Heart right ventricle (tissue), 16 donors: ENCODE measurements around the gene RASGRP4. TPM values are rescaled to one million over a fixed set of nuclear protein-coding genes. Genes with fewer than 3 reads are reported as not detected.

Experiments used
- ATAC-seq, 8 donors: fragments of 200-7000 bp; cut with Tn5 transposase; one replicate each; pipeline ENCODE4 v1.9.1; 2020; ENCODE audit warnings: mild to moderate bottlenecking in 8 of 8, moderate library complexity in 8 of 8, moderate number of reproducible peaks in 1 of 8
- DNase-seq, 2 donors: peaks; one replicate each; pipeline ENCODE4 v3.0.0-alpha.2; 2020
- H3K27ac ChIP-seq, 10 donors: fragments of 200-600 bp; sonication (generic) in 2 of 10; one replicate each; pipeline versions ENCODE4 v1.5.0 to v1.8.0; 2020 to 2022; ENCODE audit warnings: mild to moderate bottlenecking in 3 of 10
- H3K27me3 ChIP-seq, 7 donors: fragments of 200-600 bp; one replicate each; pipeline ENCODE4 v1.8.0; 2021 to 2022; ENCODE audit warnings: mild to moderate bottlenecking in 2 of 7
- H3K36me3 ChIP-seq, 9 donors: fragments of 200-600 bp; sonication (generic) in 1 of 9; one replicate each; pipeline versions ENCODE4 v1.5.0 to v1.8.0; 2020 to 2022; ENCODE audit warnings: mild to moderate bottlenecking in 2 of 9
- H3K4me1 ChIP-seq, 9 donors: fragments of 200-600 bp; sonication (generic) in 1 of 9; one replicate each; pipeline versions ENCODE4 v1.5.0 to v1.8.0; 2020 to 2022; ENCODE audit warnings: mild to moderate bottlenecking in 4 of 9
- H3K4me3 ChIP-seq, 10 donors: fragments of 200-600 bp; sonication (generic) in 2 of 10; one replicate each; pipeline versions ENCODE4 v1.5.0 to v1.8.0; 2020 to 2022; ENCODE audit warnings: mild to moderate bottlenecking in 7 of 10, moderate library complexity in 2 of 10
- H3K9me3 ChIP-seq, 11 donors: fragments of 200-600 bp in 10 of 11; sonication (generic) in 2 of 11; one replicate each; pipeline versions ENCODE4 v1.5.0 to v1.8.0; 2013 to 2022; ENCODE audit warnings: mild to moderate bottlenecking in 2 of 11, control low read depth in 1 of 11, moderate library complexity in 1 of 11
- CTCF ChIP-seq, 9 donors: fragments of 200-600 bp; sonication (generic) in 2 of 9; IDR thresholded peaks; one replicate each; pipeline versions ENCODE4 v1.5.0 to v1.8.0; 2021 to 2022; ENCODE audit warnings: antibody characterized with exemption in 9 of 9, mild to moderate bottlenecking in 5 of 9, moderate library complexity in 1 of 9
- WGBS, 2 donors: extraction: QIAGEN DNeasy Blood & Tissue Kit; methylation state at CpG; one replicate each; pipeline ENCODE4 v1.1.7; 2013; ENCODE audit warnings: inconsistent platforms in 1 of 2; 5-methylcytosine and 5-hydroxymethylcytosine counted together
- intact Hi-C, 10 donors: fragments of 100-400 bp; cut with DNase I; formaldehyde crosslinking; loops; one replicate each; pipeline versions ENCODE4 v1.11.1 to v1.14.2; 2022
- polyA plus RNA-seq, 2 donors: library from polyadenylated mRNA; stranded (reverse); fragments of 200-250 nt; gene quantifications; one replicate each; pipeline ENCODE4 v1.2.3, GENCODE V29; 2013
- total RNA-seq, 10 donors: library from RNA; stranded (reverse); fragmentation: NEBNext Ultra II Directional in 3 of 10; extraction: Animal tissue kit (Norgen Biotek cat#: 25700) in 3 of 10; gene quantifications; one replicate each; pipeline versions ENCODE4 v1.2.1 to v1.2.4, GENCODE V29; 2021 to 2023
- donor health status: Arrhythmogenic right ventricular cardiomyopathy.
- donor health status: ischemic (EF 13 %, LVEDD 7.1; RV severe dilation, severe dysfunction).
- donor health status: healthy with polysubstance abuse.
- donor health status: DM: no; HTN: yes; CAD: no.
- donor health status: DM: no; HTN: no; CAD: no.
- donor health status: ischemic (EF 25% LVEDD 6.9; RV normal size, moderate dysfunction).
- donor health status: ischemic (EF 25% LVEDD 5.7; RV mildly dilated, moderate dysfunction).
- donor health status: healthy.
- donor health status: DM: yes; HTN: yes; CAD: no.
- donor health status: Ischemic cardiomyopathy.
- donor health status: ischemic (EF 35%, LVEDD 5.7; RV mildly dilated, moderate dysfunction).
- donor health status: nonischemic (EF 11% LVEDD 7.7; RV severe dilation, severe dysfunction).
- donor health status: DM: yes; HTN: yes; CAD: no.
- donor health status: PGD.
- donor health status: ischemic (EF 29% LVEDD 5.4; RV normal size, mild dysfunction).
- donor health status: nonischemic (EF 23%, LVEDD 6.1; RV moderate dilation, normal function).

The RASGRP4 gene
- total and polyA plus RNA-seq, 12 donors, result 0.42 to 3.5 (median 0.91) TPM

GRCh38 chr19:38457202-38457601 is 31.2 kb upstream of the RASGRP4 start:
- no peak for ATAC-seq
- intact Hi-C loops, result no loop called here
- H3K9me3 ChIP-seq, result no peaks in the 10 kb centered on the region

GRCh38 chr19:38455031-38455430 is 29.0 kb upstream of the RASGRP4 start:
- ATAC-seq, result no peak
- H3K4me1 ChIP-seq, result no peaks in the 10 kb centered on the region
- H3K4me3 ChIP-seq, result no peak overlapping the region
- 30 to 48% methylated on average over 4 of the region's 4 CpGs for WGBS, 2 donors
- no peak overlapping the region for H3K27ac ChIP-seq
- DNase-seq, result no peak
- no peaks in the 10 kb centered on the region for H3K36me3 ChIP-seq
- intact Hi-C loops, result no loop called here
- no peaks in the 10 kb centered on the region for H3K9me3 ChIP-seq
- H3K27me3 ChIP-seq, result peaks cover 0 to 7% (median 0%) of the 10 kb centered on the region in 7 donors
- TF ChIP-seq CTCF (IDR thresholded peaks at IDR 0.05), result no peak

More at GRCh38 chr19:38457202-38457601, 31.2 kb upstream of the RASGRP4 start:
- Histone ChIP-seq H3K4me1 (no peaks in the 10 kb centered on the region), H3K36me3 (no peaks in the 10 kb centered on the region), H3K4me3 (no peak overlapping the region), H3K27me3 (peaks cover 0 to 18% (median 4%) of the 10 kb centered on the region in 7 donors), H3K27ac (no peak overlapping the region)
- no peak for TF ChIP-seq CTCF (IDR thresholded peaks at IDR 0.05)
- WGBS, 2 donors, result 50 to 54% methylated on average over 5 of the region's 5 CpGs
- no peak for DNase-seq

- no peak overlapping the region for H3K4me3 ChIP-seq
- 69 to 70% methylated on average over 3 of the region's 3 CpGs for WGBS, 2 donors
- H3K27me3 ChIP-seq, result no peaks in the 10 kb centered on the region
- H3K4me1 ChIP-seq, result no peaks in the 10 kb centered on the region
- intact Hi-C loops, result no loop called here
- H3K36me3 ChIP-seq, result no peaks in the 10 kb centered on the region
- no peak for TF ChIP-seq CTCF (IDR thresholded peaks at IDR 0.05)
- H3K27ac ChIP-seq, result no peak overlapping the region
- ATAC-seq (no peak), DNase-seq (no peak)
- no peaks in the 10 kb centered on the region for H3K9me3 ChIP-seq
Observed at GRCh38 chr19:38453596-38453995, 27.6 kb upstream of the RASGRP4 start.

GRCh38 chr19:38452430-38453366 is 26.7 kb upstream of the RASGRP4 start:
- H3K27ac ChIP-seq, result no peak overlapping the region
- intact Hi-C loops, result no loop called here
- no peak overlapping the region for H3K4me3 ChIP-seq
- 58 to 68% methylated on average over 45 of the region's 45 CpGs for whole genome bisulfite sequencing, 2 donors
- ATAC-seq (peak in 1 of 8 donors; percentile 23), DNase-seq (no peak)
- no peaks in the 10 kb centered on the region for H3K9me3 ChIP-seq
- H3K27me3 ChIP-seq, result no peaks in the 10 kb centered on the region
- no peaks in the 10 kb centered on the region for H3K4me1 ChIP-seq
- H3K36me3 ChIP-seq, result no peaks in the 10 kb centered on the region
- TF ChIP-seq CTCF (IDR thresholded peaks at IDR 0.05), result no peak
